ENCODE data around the gene CACNA1D.
"Not testable (repeated sequence)": the region's sequence is repeated elsewhere in the genome, so short reads cannot be mapped to it uniquely, and the experiment has no call there.

The CACNA1D gene

DNA sequence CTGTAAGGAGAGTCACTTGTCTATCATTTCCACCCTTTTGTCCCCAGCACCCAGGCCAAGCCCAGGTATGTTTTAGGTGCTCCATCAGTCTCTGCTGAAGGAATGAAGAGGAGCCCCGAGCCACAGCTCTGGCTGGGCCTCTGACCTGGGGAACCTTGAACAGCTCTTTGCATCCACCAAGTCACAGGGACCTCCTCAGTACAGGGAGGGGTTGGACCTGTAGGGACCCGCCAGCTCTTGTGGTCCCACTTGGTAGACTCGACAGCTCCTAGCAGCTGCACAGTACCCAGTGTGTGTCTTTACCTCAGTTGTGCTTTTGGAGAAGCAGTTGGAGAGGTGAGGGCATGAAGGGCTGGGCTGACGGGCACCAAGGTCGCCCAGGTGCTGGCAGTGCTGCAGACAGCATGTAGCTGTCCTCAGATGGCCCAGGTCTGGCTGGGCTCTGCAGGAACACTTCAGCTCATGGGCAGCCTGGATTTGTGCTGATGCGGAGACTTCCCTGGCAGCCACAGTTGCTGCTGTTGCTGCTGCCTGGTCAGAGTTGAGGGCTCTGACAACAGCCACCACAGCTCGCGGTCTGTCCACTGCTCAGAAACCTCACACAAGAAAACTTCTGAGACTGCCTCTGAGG is 123.6 kb downstream of the CACNA1D start:
- no peak for FAIRE-seq

GRCh38 chr3:53618524-53618906 is 124.1 kb downstream of the CACNA1D start:
- FAIRE-seq: no peak

DNA sequence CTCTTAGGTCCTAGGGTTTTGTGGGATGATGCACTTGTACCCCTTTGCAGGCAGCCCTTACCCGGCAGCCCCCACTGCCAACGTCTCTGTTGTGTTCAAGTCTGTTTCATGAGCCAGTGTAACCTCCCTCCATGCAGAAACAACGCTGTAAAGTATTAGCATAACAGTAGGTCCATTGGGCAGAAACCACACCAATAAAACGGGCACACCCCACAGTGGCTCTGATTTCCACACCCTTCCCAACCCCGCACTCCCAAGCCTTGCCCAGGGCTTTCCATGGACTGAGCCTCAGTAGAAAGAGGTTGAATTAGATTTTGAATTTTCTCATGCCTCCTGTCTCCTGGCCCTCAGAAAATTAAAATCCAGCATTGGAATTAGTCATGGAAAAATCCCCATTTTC is 124.5 kb downstream of the CACNA1D start:
- no peak for FAIRE-seq

GRCh38 chr3:53624061-53624857 is 129.8 kb downstream of the CACNA1D start:
- no peak for FAIRE-seq

GRCh38 chr3:53626876-53627275 is 132.5 kb downstream of the CACNA1D start:
- no peak for FAIRE-seq

- no peak for FAIRE-seq
Measured at GRCh38 chr3:53628536-53629401, 134.4 kb downstream of the CACNA1D start.

- no peak for FAIRE-seq
Measured at GRCh38 chr3:53629402-53629723, 135.0 kb downstream of the CACNA1D start.

DNA sequence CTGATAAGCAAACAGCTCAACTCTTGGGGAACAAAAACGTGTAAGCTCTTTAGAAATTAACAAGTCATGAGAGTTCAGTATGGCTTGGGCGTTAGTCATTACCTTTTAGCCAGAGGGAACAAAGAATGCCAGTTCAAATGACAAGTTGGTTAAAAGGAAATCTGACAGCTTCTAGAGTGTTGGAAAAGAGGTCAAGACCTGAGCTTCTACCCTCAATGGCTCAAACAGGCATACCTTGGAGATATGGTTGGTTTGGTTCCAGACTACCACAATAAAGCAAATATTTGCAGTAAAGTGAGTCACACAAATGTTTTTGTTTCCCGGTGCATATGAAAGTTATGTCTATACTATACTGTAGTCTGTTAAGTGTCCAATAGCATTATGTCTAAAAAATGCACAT is 136.1 kb downstream of the CACNA1D start:
- no peak for FAIRE-seq

DNA sequence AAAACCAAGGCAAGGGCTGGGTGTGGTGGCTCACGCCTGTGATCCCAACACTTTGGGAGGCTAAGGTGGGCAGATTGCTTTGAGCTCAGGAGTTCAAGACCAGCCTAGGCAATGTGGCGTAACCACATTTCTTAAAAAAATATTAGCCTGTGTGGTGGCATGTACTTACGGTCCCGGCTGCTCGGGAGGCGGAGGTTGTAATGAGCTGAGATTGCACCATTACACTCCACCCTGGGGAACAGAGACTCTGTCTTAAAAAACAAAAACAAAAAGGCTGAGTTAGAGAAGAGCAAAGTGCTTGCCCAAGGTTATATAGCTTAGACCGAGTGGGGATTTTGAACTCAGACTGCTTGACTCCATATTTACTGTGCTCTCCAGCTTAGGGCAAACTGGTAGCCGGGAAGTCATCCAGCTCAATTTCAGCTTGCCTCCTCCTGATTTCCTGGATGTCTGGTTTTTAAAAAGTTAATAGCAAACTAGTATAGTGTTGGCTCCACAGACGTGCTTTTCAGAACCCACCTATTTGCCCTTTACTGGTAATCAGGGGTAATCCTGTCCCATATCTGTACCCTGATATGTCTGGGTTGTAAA is 138.9 kb downstream of the CACNA1D start:
- FAIRE-seq: no peak

DNA sequence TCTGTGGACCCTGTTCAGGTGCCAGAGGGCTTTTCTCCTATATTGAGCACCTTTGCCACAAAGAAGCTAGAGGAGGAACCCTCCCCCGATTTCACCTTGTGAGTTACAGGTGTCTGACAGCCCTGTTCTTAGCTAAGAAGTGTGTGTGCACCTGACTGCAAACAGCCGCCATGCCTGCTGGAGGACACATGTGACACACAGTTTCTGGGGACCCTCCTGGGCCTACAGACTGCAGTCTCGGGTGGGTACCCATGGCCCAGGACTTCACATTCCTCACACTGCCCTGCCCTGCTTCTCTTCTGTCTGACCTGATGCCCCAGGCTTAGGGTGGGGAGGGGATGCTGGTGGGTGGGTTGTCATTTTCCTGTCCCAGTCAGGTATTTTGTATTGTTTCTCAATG is 140.6 kb downstream of the CACNA1D start:
- FAIRE-seq: no peak

GRCh38 chr3:53638806-53639205 is 144.4 kb downstream of the CACNA1D start:
- FAIRE-seq: not testable (repeated sequence)

DNA sequence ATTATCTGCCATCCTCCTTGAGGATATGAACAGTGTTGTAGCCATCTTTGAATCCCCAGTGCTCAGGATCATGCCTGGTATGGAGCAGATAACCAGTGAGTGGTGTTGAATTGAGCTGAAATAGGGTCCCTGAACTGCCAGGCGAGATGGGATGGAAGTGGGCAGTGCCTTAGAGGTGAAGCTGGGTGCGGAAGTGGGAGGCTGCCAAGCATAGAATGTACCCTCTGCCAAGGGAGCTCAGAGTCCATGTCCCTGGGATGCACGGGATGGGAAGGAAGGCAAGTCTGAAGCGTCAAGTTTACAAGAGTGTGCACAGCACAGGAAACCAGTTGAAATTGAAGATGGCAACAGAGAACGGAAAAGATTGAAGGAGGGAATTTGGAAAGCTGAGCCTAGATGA is 147.0 kb downstream of the CACNA1D start:
- FAIRE-seq: no peak

- FAIRE-seq: no peak
Measured at GRCh38 chr3:53642211-53642610, 147.8 kb downstream of the CACNA1D start.

DNA sequence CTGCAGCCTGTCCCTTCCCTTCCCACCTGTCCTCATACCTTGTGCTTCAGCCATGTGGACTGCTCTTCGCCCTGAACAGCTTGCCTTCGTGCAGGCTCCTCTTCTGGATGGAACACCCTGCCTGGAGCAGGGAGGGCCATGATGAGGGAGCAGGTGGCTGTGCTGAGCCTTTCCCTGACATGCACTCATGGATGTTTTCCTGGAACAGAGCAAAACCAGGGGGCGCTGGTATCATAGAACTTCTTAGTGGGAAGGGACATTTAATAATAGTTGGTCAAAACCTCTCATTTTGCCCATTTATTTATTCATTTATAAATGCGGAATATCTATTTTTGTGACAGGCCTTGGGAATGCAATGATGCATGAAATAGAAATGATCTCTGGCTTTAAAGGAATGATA is 149.3 kb downstream of the CACNA1D start:
- no peak for FAIRE-seq

DNA sequence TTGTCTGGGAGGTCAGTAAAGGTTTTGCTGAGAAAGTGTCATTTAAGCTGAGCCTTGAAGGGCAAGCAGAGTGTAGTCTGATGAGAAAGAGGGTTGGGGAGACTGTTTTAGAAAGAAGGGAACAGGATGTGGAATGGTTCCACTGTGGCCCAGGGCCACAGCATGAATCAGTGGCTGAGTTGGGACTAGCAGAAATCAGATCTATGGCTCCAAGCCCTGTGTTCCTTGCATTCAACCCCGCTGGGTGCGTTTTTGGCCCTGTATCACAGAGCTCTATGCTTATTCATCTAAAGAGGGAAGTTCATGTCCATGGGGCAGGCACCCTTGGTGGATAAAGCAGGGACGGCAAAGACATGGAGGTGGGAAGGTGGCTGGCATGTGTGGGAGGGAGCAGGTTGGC is 151.3 kb downstream of the CACNA1D start:
- no peak for FAIRE-seq

DNA sequence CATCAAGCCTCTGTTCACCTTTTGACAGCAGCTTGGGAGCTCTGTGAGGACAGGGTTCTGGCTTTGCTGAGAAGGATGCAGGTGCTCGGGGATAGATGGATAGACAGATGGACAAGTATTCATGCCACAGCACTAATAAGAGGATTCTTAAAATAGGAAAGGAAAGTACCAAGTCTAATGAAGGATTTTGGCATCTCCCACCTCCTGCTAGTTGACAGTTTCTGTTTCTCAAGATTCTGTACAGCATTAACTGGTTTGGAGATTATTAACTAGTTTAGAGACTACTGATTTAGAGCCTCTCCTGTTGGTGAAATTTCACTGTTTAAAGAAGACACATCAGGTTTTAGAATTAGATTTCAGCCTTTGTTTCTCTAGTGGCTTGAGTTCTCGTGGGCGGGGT is 152.3 kb downstream of the CACNA1D start:
- FAIRE-seq: no peak

- no peak for FAIRE-seq
Measured at GRCh38 chr3:53649816-53650215, 155.4 kb downstream of the CACNA1D start.

DNA sequence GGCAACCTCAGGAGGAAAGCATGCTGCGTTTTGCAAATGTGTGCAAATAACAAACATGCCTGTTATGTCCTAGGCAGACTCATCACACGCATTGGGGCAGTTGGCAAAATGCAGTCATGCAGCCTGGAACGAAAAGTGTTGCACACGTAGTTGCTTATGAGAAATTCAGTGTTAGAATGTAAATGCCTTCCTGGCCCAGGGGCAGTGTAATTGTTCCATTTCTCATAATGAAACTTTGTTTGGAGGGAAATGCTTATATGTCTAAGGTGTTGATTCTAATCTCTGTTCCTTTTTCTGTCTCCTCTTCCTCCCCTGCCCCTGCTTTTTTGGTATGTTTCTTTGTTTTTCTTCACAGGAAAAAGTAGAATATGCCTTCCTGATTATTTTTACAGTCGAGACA is 156.0 kb downstream of the CACNA1D start:
- FAIRE-seq: no peak

DNA sequence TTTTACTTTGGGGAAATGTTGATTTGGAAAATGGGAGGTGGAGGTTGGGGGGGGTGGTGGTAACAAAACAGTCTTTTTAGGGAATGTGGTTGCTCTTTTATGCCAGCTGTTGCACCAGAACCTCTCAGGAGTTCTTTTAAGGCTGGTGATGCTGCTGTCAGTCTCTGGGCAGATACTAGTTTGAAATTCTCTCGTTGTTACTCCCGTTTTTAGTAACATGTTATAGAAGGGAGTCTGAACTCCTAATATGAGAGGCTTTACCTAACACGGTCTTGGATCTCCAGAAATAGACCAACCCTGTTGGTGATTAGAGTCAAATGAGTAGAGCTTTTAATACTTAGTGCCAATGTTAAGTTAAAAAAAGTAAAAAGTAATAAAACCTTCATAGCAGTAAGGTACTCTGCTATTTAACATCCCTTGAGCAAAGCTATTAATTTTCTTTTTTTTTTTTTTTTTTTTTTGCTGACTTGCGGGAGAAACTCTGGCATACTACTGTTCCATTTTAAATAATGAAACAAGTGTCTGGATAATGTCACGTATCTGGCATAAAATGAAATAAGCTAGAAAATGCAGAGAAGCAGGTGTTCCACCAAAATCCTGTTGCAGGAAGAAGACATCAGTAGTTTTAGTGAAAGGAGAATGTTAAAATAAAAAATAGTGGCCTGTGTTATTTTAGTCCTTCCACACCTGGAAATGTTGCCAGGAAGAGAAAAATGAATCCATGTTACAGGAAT is 156.7 kb downstream of the CACNA1D start:
- no peak for FAIRE-seq

- no peak for FAIRE-seq
Measured at GRCh38 chr3:53651927-53652326, 157.5 kb downstream of the CACNA1D start.

DNA sequence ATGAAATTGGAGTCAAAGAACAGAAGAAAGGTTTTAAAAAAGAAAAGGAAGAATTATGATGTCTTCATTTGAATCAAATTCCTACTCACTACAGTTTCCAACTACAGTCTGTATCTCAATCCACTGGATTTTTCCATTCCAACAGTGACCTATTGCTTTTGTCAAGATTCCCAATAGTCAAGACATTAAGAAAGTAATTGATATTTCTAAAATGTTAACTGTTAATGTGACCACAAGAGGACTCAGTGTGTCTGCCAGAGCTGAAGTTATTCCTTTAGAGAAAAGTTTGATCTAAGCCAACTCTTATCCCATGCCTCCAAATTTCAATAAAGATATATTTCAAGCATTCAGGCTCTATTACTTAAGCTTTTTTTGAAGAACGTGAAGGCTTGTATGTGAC is 163.2 kb downstream of the CACNA1D start:
- no peak for FAIRE-seq

DNA sequence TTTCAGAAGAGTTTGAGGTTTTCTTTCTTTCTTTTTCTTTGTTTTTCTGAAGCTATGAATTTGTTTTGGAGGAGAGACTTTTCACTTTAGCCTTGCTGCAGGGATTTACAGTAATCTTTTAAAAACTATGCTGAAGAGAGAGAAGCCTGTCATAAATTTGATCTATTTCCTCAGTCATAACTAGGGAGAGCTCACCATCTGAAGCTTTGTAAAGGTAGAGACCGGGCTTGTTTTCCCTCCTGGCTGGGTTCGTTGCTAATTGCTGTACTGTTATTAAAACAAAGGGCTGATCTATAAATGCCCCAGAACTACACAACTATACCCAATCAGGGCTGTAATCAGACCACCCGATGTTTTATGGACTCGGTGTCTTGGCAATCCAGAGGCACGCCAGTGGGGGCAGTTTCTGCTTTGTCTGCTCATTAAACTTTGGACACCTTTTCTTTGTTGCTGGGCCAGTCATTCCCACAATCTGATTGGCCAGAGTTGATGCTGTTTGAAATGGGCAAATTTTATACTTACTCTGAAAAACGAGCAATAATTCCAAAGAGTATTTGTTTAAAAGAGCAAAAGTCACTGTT is 164.3 kb downstream of the CACNA1D start:
- FAIRE-seq: no peak
